Ecto neural progenitor cell (in vitro differentiated cells): Measurements from ENCODE around the gene S100A1.
A peak's percentile ranks its signal among the peaks of the same experiment; 100 is the strongest.
"Not testable (repeated sequence)": the region's sequence is repeated elsewhere in the genome, so short reads cannot be mapped to it uniquely, and the experiment has no call there.

Experiments
- DNase-seq: peaks from one replicate; pipeline ENCODE4 v3.0.0-alpha.2; 2018; ENCODE audit warnings: low spot score

The S100A1 gene

DNA sequence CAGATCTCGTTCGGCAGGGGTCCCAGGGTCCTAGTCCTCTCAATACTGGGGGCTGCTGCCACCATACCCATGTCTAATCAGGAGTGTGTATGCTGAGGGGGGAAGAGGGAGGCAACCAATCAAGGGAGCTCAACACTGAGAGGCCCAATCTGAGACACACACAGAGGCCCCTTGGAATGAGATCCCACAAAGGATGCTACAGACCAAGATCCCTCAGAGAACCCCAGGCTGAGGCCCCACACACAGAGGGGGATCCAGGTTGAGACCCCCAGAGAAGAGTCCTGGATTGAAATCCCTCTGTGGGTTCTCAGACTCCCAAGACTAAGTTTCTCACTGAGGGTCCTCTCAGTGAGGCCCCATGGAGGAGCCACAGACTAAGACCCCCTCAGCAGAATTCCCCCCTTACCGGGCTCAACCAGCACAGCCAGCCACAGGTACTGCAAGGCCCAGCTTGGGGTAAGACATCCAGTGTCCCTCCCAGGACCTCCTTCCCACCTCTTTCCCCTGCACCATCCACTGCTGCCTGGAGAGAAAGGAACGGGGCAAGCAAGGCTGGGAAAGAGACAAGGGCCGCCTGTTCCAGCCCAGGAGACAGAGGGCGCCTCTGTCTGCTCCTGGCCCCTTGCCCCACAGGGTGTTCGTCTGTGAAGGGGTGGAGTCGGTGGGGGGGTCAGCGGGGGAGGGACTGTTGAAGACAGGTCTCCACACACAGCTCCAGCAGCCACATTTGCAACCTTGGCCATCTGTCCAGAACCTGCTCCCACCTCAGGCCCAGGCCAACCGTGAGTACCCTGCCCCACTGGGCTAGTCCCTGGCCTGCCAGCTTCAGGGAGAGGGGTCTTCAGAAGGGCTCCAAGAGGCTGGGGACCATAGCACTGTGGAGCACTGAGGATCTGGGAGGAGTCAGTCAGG lies at the start of gene S100A1:
Gene S100A1, plus strand, starts transcription at position 720 of the 912 bp plus-strand sequence. CDS start 2,088 bp downstream, outside the sequence.
- no peak for DNase-seq

DNA sequence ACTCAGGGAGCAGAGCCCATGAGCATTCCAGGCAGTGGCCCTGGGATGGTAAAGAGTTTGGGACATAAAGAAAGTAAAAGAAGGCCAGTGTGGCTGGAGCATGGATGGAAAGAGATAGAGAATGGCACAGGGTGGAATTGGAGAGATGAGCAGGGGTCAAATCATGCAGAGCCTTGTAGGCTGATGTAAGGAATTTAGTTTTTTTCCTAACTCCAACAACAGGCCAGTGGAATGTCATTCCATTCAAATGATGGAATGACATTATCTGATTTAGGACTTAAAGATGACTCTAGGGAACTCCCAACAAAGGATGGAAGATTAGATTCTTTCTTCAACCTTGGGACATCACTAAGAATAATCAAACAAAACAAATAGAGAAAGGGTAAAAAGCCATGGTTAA lies 49.7 kb upstream of the S100A1 start:
- no peak for DNase-seq

DNA sequence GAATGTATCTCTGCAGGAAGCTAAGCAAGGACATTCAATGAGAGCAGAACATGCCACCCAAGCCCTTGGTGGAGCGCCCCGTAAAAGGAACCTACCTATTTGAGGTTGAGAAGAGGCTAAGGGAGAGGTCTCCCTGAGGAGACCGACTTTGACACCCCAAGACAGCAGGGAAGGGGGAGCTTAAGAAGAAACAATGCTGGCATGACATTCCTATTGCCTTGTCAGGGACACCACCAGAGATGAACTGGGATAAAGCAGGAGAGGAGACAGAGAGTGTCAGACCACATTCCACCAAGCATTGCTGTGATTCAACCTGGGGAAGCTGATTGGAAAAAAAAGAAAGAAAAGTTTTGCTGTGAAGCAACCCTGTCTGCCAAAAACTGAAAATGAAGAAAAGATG lies 49.3 kb upstream of the S100A1 start:
- no peak for DNase-seq

DNA sequence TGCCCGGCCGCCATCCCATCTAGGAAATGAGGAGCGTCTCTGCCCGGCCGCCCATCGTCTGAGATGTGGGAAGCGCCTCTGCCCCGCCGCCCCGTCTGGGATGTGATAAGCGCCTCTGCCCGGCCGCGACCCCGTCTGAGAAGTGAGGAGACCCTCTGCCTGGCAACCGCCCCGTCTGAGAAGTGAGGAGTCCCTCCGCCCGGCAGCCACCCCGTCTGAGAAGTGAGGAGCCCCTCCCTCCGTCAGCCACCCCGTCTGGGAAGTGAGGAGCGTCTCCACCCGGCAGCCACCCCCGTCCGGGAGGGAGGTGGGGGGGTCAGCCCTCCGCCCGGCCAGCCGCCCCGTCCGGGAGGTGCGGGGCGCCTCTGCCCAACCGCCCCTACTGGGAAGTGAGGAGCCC lies 45.4 kb upstream of the S100A1 start:
- not testable (repeated sequence) for DNase-seq

DNA sequence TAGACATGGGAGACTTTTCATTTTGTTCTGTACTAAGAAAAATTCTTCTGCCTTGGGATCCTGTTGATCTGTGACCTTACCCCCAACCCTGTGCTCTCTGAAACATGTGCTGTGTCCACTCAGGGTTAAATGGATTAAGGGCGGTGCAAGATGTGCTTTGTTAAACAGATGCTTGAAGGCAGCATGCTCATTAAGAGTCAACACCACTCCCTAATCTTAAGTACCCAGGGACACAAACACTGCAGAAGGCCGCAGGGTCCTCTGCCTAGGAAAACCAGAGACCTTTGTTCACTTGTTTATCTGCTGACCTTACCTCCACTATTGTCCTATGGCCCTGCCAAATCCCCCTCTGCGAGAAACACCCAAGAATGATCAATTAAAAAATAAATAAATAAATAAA lies 44.7 kb upstream of the S100A1 start:
- DNase-seq, result not testable (repeated sequence)

DNA sequence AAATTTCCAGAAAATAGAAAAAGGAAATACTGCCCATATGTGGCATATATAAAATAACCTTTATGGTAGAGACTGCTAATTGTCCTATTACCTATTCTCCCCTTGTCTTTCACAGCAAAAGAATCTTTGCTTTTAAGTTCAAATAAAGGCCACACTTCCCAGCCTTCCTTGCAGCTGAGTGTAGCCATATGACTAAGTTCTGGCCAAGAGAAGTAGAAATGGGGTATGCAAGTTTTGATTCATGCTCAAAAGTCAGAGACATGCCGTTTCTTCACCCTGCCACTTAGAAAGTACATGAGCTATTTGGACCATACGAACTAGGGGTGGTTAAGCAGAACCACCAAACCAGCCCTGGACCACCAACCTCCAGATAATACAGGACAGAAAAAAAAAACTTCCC lies 44.3 kb upstream of the S100A1 start:
- no peak for DNase-seq

DNA sequence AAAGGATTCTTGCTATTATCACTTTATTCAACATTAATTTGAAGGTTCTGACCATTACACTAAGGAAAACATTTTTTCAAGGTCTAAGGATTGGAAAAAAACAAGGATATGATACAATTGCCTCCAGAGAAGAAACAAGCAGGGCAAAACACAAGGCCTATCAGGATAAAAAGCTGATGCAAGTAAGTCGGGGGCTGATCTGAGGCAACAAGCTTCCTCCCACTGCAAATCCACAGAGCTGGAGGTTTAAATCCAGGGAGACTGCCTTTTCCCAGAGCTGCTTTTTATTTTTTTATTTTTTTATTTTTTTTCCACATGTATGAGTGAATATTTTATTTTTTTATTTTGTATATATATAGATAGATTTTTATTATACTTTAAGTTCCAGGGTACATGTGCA lies 43.2 kb upstream of the S100A1 start:
- no peak for DNase-seq

DNA sequence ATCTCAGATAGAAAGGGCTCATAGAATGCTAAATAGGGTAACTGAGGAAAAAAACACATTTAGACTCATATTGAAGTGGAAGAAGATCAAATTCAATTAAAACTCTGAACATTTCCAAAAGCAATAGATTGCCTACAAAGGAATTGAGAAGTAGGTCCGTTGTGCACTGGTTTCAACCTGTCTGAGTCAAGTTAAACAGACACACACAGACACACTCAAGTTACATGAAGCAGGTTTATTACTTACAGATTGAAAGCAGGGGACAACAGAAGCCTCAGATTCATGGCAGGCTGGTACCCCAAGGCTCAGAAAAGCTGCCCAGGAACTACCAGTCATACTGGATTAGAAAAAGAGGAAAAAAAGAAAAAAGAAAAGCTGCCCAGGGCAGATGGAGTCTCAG lies 41.9 kb upstream of the S100A1 start:
- no peak for DNase-seq

DNA sequence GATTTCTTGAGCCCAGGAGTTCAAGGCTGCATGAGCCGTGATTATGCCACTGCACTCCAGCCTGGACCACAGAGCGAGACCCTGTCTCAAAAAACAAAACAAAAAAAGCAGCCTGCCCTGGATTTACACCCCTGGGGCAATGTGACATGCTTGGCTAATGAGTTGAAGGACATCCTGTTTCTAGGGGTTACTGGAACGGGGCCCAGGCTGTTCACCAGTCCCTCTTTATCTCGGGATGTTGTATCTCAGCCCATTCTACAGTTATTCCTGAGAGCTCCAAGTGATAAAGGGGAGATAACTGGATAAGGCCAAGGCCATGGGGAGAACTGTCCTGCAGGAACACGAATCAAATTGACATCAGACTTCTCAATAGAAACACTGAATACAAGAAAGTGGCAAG lies 40.9 kb upstream of the S100A1 start:
- DNase-seq, result no peak

DNA sequence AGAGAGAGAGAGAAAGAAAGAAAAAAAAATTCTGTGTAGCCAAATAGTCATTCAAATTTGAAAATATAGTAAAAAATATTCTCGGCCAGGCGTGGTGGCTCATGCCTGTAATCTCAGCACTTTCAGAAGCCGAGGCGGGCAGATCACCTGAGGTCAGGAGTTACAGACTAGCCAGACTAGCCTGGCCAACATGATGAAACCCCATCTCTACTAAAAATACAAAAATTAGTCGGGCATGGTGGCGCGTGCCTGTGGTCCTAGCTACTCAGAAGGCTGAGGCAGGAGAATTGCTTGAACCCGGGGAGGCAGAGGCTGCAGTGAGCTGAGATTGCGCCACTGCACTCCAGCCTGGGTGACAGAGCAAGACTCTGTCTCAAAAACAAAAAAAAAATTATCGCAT lies 40.2 kb upstream of the S100A1 start:
- not testable (repeated sequence) for DNase-seq

DNA sequence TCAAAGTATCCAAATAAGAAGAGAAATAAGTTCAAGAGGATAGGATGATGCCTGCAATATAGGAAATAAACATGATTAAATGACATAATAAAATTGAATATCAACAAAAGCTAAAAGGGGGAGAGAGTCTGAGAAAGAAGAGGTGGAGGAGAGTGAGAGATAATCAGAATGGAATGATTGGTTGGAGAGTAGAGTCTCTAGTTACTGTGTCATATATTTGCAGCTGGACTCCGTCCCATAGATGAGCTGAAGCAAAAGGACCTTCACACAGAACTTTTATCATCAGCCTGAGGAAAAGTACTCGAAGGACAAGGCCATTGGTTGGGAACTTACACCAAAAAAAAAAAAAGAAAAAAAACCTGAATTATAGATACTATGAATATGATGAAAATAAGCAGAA lies 39.8 kb upstream of the S100A1 start:
- no peak for DNase-seq

DNA sequence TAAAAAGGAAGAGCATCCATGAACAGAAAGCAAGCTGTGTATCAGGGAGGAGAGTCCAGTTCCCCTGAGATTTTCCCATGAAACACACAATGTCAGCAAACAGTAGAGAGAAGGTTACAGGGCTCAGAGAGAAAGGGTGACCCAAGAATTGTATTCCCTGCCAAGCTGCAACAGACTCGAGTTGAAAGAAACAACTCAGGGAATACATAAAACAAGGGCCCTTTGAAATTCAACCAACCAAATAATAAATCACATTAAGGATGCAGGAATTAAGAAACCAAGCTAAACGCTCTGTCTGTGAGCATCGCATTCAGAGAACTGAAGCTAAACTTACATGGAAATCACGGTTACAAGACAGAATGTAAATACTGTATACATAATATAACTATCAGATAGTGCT lies 35.5 kb upstream of the S100A1 start:
- no peak for DNase-seq

DNA sequence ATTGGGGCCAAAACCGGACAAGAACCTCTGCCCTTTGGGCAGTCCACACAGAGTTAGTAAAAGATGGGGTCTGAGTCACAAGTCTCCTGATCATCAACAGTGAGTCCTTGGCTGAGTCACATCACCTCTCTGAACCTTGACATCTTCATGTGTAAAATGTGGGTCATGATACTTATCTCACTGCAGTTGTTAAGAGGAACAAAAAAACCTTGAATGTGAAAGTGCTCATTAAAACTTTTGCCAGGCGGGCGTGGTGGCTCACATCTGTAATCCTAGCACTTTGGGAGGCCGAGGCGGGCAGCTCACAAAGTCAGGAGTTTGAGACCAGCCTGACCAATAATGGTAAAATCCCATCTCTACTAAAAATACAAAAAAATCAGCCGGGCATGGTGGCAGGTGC lies 31.0 kb upstream of the S100A1 start:
- DNase-seq, result no peak

DNA sequence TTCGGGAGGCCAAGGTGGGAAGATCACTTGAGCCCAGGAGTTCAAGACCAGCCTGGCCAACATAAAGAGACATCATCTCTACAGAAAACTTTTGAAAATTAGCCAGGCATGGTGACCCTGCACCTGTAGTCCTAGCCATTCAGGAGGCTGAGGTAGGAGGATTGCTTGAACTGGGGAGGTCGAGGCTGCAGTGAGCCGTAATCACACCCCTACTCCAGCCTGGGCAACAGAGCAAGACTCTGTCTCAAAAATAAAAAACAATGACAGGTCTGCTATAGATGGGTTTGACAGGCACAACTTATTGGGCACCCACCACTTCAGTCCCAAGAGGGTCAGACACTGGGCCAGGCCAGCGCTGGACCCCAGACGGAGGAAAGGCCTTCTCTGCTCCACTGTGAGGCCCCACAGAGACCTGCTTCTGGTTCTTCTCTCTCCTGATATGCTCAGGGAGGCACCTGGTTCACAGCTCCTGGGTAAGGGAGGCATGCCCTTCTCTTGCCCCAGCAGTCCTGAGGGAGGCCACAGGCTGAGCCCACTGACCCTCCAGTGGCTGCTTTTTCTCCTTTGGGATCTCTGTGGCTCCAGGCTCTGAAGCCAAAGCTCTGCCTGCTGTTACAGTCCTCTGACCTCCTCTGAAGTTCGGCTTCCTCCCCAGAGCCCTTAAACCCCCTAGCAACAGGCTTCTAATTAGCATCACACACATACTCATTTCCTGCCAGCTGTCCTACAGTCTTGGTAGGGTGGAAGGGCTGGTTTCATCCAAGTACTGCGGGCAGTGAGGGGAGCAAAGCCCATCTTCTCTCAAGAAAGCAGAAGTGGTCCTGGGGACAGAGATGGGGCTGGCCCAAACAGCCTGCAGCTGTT lies 29.7 kb upstream of the S100A1 start:
- DNase-seq, result no peak

DNA sequence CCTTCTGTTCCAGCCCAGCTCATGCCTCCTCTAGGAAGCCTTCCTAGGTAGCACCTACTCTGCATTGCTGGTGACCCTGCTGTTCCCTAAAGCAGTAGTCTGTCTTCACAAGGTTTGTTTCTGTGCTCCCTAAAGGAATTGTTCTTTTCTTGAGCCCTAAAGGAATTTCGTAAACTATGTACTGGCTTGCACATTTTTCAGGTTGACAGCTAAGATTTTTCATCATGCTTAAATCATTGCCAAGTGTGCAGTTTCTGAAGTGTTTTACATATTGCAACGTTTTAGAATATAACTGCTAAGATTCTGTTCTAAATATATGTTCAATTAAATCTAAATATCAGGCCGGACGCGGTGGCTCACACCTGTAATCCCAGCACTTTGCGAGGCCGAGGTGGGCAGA lies 28.4 kb upstream of the S100A1 start:
- DNase-seq, result no peak

DNA sequence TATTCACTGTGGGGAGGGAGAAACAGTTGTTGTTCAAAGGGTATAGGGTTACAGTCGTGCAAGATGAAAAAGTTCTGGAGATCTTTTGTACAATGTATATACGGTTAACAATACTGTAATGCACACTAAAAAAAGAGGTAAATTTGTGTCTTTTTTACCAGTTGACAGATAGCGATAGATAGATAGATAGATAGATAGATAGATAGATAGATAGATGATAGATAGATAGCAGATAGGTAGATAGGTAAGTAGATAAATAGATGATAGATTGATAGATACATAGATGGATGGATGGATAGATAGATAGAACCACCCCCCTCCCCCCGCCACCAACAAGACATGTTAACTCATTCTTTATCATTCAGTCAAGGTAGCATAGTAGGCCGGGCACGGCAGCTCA lies 25.5 kb upstream of the S100A1 start:
- DNase-seq, result no peak

DNA sequence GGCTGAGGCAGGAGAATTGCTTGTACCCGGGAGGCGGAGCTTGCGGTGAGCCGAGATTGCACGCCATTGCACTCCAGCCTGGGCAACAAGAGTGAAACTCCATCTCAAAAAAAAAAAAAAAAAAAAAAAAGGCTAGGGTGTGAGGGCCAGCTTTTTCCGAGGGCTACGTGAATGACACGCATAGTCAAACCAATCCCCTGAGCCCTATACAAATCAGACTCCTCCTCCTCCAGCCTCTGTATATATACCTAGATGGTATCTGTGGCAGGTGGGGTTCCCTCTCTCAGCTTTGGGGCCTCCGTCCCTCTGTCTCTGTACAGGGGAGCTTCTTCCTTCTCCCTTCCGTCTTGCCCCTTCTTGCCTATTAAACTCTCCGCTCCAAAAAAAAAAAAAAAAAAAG lies 22.0 kb upstream of the S100A1 start:
- DNase-seq, result no peak

DNA sequence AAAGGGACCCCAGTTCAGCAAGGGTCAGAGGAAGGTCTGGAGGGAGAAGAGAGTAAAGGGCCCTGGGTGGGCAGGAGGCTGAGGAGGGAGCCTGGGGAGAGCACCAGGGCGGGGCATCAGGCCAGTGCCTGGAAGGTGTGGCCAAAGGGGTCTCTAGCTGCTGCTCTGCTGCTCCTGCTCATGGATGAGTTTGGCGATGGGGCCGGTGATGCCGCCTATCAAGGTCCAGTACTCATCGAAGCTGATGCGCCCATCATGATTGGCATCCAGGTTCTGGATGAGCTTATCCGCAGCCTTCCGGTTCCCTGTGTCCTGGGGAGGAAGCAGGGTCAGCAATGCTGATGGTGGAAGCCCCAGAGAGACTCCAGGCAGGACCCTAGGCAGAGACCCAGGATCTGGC lies 20.9 kb upstream of the S100A1 start:
- DNase-seq, result no peak

DNA sequence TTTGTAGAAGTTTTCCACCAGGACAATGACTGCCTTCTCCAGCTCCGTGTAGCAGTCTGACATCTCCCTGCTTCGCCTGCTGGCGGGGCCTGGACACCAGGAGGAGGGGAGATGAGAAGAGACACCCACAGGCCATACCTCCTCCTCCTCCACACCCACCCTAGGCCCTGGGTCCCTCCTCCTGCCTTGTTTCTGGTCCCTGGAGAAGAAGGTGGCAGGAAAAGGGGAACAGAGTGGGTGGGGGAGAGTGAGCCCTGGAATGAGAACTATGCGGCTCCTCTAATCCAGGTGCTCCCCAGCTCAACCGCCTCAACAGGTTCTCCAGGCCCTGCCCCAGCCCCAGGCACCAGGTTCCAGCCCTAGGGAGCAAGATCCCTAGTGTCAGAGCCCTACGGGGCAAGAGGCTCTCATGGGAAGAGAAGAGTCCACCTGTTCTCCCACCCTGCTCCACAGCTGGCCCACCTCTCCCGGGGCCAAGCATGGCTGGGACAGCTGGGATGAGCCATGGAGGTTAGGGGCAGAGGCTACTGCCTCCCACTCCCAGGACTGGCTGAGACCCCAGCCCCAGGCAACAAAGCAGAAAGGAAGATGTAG lies 20.0 kb upstream of the S100A1 start:
- DNase-seq, result peak; percentile 52

DNA sequence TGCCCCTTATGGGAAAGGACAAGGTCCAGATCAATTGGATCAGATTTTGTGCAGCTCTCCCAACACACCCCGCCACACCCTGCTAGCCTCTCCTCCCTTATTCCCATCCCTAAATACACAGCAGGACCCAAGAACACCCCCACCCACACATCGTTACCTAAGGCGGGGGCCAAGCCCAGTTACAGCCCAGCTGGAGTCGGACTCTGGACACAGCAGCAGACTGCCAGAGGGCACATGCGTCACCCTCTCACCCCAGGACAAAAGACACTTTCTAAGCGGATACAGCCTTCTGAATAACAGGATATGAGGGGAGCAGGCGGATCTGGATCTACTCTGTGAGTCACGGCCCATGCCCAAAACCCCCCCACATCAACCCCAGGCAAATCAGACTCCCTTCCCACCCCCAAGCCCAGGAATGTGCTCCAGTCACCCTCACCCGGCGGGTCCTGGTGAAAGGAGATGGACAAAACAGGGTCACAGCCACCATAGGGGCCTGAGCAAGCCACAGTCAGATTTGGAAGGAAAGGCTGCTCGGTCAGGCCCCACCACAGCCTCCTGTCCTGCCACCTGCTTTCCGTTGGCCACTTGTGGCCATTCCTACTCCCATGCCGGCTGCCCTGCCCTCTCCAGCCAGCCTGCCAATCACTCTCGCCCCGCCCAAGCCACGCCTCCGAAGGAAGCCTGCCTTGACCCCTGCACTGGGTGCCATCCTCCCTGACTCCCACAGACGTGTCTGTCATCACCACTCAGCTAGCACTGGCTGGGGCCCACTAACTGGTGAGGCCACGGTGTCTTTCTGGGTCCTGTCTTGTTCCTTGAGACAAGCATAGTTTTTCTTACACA lies 19.3 kb upstream of the S100A1 start:
- DNase-seq, result peak; percentile 83

DNA sequence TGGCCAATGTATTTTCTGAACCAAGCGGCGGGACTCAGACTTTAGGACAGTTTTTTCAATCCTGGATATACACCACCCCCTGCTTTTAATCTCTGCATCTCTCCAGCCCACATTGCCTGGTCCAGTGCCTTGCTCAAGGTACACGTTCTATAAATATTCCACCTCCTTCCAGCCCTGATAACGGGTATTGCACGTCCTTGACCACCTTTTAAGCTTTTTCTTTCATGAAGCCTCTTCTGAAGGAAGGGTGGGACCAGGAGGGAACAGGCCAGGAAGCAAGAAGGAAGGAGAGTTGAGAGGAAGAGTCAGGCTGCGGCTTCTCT lies 18.7 kb upstream of the S100A1 start:
- DNase-seq, result no peak

DNA sequence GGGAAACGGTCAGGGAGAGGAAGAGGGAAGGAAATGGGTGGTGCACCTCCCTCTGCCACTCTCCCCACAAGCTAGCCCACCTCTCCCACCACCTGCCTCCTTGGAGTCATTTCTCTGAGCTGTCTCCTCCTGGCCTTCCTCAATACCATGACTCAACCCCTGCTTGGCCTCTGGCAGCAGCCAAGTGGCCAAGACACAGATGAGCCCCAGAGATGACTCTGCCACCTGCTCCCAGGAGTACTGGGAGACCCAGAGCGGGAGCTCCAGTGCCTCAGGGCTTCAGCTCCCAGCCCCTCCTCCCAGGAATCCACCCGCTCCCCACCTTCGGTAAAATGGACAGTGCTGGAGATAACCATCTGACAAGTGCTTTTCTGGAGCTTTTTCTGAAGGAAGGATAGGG lies 17.9 kb upstream of the S100A1 start:
- DNase-seq, result no peak
